Gastrocnemius medialis (tissue), 4 donors: ENCODE measurements around the gene UBAP1L.

Experiments
- POLR2A ChIP-seq, 2 donors: fragments of 450-650 bp; IDR thresholded peaks; one replicate each; pipeline ENCODE4 v1.6.1; 2017; ENCODE audit warnings: antibody characterized with exemption in 2 of 2, mild to moderate bottlenecking in 2 of 2, moderate library complexity in 2 of 2
- TF ChIP-seq, protein P1 (sequence below), 5 experiments: fragments of 450-650 bp in 3 of 5; fragments of 200-600 bp in 2 of 5; sonication (generic) in 2 of 5; IDR thresholded peaks in 4 of 5; conservative IDR thresholded peaks in 1 of 5; 1 replicate in 4 of 5; 2 replicates in 1 of 5; pipeline ENCODE4 v1.5.1; 2016 to 2019; ENCODE audit warnings: antibody characterized with exemption in 5 of 5, mild to moderate bottlenecking in 3 of 5, moderate library complexity in 3 of 5

DNA sequence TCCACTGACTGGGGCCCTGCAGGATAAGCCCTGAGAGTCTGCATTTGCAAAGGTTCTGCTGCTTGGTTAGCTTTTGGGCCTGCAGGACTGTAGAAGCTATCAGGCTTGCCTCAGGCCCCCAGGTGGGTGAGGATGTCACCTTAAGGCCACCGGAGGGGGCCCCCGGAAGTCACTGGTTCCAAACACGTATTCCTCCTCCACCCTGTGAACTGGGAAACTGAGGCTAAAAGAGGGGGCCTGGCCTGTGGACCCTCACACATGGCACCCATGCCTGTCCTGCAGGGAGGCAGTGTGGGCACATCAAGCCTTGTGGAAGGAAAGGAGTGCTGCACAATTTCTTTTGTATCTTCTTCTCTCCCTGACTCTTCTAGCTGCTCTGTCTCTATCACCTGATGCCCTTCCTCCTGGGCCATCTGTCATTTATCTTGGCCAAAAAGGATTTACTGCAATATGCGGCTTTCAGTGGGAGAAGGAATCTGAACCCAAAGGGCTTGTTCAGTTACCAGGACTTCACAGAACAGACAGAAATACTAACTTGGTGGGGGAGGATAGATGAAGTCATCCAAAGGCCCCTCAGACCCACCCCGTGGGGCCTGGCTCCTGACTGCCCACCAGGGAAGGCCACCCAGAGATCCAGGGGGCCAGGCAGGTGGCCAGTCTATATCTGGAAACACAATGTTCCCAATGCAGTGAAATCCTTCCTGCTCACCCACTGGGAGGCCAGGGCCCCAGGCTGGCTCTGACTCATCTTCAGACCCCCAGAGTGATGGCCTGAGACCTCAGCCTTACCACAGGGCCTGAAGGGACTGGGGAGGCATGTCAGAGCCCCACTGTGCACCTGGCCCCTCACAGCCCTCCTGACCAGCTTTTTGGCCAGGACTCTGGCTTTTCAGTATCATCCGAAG lies 18.3 kb downstream of the UBAP1L start:
- TF ChIP-seq POLR2A (IDR thresholded peaks at IDR 0.05), result no peak
- TF ChIP-seq, protein P1, sequence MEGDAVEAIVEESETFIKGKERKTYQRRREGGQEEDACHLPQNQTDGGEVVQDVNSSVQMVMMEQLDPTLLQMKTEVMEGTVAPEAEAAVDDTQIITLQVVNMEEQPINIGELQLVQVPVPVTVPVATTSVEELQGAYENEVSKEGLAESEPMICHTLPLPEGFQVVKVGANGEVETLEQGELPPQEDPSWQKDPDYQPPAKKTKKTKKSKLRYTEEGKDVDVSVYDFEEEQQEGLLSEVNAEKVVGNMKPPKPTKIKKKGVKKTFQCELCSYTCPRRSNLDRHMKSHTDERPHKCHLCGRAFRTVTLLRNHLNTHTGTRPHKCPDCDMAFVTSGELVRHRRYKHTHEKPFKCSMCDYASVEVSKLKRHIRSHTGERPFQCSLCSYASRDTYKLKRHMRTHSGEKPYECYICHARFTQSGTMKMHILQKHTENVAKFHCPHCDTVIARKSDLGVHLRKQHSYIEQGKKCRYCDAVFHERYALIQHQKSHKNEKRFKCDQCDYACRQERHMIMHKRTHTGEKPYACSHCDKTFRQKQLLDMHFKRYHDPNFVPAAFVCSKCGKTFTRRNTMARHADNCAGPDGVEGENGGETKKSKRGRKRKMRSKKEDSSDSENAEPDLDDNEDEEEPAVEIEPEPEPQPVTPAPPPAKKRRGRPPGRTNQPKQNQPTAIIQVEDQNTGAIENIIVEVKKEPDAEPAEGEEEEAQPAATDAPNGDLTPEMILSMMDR (IDR thresholded peaks at IDR 0.05 in 4 of 5, conservative IDR thresholded peaks at IDR 0.05 in 1 of 5), result no peak
